DMS79 treated with DMSO at 0.1 percent for 48 hours (cell line): ENCODE data around the gene RAN.
"Not testable (repeated sequence)": the region's sequence is repeated elsewhere in the genome, so short reads cannot be mapped to it uniquely, and the experiment has no call there.

Experiments used
- DNase-seq: peaks from one replicate; lab custom pipeline; 2025; lab: John Stamatoyannopoulos, UW

RAN gene

DNA sequence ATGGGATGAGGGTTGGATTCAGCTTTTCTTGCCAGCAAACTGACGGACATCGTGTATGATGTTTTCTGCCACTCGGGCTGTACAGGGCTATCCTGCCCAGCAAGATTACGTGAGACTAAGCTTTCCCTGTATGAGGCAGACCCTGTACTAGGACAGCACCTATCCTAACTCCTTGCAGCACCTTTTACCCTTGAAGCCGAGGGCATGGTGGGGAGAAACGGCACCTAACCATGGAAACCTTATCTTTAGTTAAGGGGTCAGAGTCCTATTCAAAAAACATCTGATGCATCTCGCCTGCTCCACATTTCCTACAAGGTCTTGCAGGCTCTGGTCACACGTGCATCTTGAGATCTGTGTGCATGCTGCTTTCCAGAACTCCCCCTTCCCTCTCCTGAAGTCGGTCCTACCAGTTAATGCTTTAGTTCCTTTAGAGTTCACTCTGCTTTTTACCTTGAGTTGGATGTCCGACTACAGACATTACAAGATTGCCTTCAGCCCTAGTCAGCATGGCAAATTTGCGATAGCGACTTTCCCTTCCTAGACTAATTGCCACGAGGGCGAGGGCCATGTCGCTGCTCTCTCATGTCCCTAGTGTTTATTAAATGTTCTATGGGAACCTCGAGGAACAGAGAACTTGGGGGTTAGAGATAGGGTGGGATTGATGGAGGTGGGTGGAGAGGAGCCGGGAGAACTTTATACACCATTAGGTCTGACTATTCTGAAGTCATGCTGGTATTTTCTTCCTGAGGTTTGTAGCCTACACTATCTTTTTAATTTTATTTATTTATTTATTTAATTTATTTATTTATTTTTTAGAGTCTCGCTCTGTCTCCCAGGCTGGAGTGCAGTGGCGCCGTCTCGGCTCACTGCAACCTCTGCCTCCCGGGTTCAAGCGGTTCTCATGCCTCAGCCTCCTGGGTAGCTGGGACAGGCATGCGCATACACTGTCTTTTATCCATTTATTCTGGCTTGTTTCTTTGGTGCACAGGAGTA lies 6.6 kb downstream of the RAN start:
- DNase-seq = no peak

DNA sequence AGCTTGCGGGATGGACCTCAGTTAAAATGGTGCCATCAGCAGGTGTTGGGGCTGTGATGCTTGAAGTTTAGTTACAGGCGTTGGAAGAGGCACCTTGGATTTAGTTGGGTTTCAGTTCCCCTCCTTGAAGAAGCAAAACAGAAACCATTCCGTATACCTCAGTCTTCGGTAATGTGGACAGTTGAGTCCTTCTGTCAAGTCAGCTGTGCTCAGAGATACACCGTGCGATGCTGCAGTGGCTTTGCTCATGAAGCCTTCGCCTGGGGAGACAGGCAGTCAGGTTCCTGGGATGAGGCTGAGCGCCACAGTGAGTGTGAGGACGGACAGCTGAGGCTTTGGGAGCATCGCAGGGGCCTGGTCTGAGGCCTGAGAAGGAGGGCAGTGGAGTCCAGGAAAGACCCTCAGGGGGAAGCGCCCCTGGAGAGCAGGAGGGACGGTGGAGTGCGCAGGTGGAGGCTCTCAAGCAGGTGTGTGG lies 7.4 kb downstream of the RAN start:
- DNase-seq = peak; percentile 29

DNA sequence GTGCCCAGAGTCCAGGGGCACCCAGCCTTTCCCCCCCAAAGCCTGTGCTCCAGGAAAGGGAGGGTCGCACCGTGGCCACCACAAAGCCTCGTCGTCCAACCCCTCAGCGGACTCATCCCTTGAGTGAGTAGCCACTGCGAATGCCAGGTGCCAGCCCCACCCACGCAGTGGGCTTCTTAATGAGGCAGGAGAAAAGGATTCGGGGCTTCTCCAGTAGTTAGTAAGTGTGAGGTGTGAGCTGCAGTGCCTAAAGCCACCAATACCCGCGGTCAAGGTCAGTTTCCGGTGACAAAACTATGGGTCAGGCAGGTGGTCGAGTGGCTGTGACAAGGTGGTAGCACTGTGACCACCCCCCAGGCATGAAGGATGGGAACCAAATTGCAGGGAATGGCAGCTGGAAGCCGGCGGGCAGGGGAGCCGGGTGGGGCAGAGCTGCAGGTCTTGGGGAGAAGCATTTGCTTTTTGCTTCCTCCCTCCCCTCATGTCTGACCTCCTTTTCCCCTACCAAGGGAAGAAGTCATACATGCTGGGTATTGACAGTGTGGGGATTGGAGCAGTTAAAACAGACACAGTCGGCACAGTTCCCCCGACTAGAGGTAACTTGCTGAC lies 8.0 kb downstream of the RAN start:
- no peak for DNase-seq

DNA sequence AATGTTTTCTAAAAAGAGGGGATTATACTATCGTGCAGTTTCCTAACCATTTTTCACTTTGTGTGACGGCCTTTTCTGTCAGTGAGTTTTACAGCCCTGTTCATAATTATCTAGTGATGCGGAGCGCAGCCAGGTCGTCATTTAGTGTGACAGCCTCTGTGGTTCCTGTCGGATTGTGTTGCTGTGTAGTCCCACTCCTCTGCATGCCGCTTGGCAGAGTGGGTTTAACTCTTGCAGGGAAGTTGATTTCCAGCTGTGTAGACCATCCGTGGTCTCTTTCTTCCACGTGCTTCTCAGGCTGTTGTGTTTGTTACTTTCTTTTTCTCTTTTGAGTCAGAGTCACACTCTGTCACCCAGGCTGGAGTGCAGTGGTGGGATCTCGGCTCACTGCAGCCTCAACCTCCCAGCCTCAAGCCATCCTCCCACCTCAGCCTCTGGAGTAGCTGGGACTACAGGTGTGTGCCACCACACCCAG lies 8.6 kb downstream of the RAN start:
- DNase-seq = peak; percentile 7

DNA sequence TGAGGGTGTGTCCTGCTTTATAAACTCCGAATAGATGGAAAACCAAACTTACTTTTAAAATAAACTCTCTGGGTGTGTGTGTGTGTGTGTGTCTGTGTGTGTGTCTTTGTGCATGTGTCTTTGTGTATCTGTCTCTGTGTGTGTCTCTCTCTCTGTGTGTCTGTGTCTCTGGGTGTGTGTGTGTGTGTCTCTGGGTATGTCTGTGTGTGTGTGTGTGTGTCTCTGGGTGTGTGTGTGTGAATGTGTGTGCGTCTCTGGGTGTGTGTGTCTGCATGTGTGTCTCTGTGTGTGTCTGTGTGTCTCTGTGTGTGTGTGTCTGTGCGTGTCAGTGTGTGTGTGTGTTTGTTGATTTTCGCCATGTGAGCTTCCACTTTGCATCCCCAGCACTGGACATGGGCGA lies 9.2 kb downstream of the RAN start:
- DNase-seq = no peak

DNA sequence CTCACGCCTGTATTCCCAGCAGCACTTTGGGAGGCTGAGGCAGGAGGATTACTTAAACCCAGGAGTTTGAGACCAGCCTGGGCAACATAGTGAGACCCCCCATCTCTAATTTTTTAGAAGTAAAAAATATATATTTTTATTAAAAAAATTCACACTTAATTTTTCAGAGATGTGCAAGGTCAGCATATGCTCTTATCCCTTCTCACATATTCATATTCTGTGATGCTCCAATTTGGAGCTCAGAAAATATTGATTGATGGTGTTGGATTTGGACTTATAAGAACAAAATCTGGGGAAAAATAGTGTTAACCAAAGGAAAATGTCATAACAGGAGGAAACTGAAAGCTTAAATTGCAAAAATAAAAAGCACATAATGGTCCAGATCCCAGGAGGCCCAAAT lies 9.7 kb downstream of the RAN start:
- no peak for DNase-seq

DNA sequence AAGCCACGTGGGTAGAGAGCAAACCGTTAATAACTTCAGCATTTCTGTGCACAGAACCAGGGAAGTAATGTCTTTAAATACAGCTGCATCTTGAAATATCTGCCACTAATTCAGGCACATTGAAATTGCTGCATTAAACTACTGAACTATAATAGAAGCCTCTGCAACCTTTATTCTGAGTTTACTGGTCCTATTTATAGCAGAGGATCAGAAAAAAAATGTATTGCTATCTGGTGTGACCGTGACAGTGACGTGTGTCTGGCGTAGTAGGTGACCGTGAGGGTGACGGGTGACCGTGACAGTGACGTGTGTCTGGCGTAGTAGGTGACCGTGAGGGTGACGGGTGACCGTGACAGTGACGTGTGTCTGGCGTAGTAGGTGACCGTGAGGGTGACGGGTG lies 15.3 kb downstream of the RAN start:
- not testable (repeated sequence) for DNase-seq

DNA sequence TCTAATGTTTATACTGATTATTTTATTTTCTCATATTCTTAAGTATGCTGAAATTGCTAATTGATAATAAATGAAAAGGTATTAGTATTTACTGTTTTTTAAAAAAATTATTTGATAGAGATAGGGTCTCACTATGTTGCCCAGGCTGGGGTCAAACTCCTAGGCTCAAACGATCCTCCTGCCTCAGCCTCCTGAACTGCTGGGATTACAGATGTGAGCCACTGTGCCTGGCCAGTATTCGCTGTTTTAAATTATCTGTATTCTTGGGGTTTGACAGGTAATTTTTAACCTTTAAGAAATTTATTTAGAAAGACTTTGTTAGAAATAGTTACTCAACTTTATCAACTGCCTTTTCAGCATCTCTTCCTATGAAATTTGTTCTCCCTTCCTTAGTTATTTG lies 32.2 kb downstream of the RAN start:
- DNase-seq = no peak

DNA sequence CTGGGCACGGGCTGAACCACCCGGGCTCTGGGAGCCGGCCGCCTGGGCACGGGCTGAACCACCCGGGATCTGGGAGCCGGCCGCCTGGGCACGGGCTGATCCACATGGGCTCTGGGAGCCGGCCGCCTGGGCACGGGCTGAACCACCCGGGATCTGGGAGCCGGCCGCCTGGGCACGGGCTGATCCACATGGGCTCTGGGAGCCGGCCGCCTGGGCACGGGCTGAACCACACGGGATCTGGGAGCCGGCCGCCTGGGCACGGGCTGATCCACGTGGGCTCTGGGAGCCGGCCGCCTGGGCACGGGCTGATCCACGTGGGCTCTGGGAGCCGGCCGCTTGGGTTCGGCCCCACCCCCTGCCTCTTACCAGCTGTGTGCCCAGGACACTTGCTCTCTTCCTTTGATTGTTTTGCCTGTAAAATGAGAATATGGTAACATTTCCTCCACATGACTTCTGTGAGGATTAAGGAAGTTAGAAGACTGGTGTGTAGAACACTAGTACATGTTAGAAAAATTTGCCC lies 33.1 kb downstream of the RAN start:
- DNase-seq = not testable (repeated sequence)

DNA sequence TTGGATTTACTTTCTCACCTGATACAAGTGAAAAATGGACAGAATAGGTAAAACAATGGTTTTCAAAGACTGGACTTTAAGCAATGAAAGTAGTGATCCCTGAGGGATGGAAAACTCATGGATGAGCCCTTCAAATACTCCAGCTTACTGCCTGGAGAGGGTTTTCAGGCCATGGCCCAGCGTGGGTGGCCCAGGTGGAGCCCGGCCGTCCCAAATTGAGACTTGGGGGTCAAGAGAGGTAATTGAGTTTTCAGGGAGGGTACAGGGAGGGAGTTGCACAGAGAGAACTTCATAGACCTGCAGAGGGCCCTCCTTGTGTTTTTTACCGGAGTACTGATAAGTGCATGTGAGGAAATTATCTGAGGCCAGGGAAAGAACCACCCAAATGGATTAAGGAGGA lies 37.2 kb downstream of the RAN start:
- DNase-seq = no peak

DNA sequence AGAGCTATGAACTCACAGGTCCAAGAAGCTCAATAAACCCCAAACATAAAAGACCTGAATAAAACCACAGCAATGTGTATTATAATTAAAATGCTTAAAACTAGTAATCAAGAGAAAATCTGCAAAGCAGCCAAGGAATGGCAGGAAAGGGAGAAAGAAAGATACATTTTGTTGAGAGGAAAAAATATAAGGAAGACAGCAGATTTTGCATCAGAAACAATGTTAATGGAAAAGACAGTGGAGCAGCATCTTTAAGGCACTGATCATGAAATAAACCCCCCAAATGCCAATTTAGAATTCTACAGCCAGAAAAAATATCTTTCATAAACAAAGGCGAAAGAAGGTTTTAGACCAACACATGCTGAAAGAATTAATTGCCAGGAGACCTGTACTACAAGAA lies 39.3 kb downstream of the RAN start:
- no peak for DNase-seq

DNA sequence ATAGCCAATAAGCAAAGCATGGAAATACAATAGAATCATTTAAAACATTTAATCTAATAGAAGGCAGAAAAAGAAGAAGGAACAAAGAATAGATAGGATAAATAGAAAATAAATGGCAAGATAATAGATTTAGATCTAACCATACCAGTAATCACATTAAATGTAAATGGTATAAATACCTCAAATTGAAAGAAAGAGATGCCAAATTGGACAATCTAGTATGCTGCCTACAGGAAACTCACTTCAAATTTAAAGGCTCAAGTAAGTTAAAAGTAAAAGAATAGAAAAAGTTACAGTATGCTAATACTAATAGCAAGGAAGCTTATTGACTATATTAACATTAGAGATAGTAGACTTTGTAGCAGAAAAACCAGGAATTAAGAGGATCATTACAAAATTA lies 40.1 kb downstream of the RAN start:
- no peak for DNase-seq

DNA sequence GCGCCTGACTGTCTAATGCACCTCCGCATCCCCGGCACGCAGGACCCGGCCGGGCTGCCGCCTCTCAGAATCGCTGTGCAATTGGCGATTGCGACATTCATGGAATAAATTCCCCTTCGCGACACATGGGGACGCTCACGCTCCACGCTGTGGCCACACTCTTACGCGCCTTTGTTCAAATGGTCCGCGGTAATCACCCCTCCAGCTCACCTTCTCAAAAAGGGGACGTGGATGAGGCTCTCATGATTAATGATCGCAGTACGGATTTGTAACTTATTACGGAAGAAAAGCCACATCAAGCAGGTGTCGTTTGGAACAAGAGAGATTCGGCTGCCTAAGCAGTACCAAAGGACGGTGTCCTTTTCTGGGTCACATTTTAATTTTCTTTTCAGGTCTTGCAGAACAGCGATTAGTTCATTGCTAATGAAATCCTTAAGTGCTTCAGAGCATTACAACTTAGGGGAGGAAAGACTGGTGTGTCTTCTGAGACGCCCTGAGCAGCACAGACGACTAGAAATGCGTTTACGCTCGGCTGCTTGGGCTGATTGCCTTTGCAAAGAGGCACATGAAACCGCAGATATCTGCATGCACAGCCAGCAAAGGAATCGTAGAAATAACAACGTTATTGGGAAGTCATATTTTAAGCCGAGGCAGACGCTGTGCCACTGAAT lies 44.5 kb downstream of the RAN start:
- peak; percentile 92 for DNase-seq

DNA sequence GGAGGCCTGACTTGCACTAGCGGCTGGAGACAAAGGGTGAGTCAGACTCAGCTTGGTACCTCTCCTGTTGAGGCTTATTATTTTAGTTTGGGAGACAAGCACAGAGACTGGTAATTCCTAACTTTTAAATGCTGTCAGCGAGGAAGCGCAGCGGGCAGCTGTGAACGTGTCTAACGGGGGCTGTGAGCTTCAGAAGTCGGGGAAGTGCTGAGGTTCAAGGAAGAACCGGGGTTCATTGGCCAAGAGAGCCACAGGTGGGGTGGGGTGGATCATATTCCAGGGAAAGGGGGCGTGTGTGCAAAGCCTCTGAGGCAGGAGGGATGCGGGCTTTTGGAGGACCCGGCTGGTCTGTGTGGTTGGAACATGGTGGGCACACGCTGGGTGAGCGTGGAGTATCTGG lies 45.7 kb downstream of the RAN start:
- DNase-seq = no peak

DNA sequence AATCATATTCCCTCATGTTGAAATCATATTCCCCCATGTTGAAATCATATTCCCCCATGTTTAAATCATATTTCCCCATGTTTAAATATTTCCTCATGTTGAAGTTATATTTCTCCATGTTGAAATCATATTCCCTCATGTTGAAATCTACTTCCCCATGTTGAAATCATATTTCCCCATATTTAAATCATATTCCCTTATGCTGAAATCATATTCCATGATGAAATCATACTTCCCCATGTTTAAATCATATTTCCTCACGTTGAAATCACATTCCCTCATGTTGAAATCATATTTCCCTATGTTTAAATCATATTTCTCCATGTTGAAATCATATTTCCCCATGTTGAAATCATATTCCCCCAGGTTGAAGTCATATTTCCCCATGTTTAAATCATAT lies 47.2 kb downstream of the RAN start:
- no peak for DNase-seq

DNA sequence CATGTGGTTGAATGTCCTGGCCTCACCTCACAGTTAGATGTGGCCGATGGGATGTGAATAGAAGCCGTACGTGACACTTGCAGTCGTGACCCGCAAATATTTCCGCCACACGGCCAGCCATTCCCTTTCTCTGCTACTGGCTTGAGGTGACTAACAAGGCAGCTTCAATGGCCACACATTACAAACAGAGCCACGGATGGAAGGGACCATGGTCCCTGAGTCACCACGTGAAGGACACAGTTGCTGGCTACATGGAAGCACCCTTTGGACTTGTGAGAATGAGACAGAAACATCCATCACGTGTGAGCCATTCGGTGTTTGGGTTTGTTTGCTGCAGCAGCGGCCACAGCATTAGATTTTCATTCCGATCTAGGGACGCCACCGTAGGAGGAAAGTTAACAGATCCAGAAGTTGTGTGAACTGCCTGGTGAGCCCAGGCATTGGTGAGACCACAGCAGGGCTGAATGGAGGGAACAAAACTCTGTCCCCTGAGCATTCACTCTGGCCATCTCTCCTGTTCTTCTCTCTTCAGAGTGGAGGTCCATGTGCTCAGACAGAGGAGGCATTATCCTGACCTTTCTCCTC lies 48.3 kb downstream of the RAN start:
- DNase-seq = no peak

DNA sequence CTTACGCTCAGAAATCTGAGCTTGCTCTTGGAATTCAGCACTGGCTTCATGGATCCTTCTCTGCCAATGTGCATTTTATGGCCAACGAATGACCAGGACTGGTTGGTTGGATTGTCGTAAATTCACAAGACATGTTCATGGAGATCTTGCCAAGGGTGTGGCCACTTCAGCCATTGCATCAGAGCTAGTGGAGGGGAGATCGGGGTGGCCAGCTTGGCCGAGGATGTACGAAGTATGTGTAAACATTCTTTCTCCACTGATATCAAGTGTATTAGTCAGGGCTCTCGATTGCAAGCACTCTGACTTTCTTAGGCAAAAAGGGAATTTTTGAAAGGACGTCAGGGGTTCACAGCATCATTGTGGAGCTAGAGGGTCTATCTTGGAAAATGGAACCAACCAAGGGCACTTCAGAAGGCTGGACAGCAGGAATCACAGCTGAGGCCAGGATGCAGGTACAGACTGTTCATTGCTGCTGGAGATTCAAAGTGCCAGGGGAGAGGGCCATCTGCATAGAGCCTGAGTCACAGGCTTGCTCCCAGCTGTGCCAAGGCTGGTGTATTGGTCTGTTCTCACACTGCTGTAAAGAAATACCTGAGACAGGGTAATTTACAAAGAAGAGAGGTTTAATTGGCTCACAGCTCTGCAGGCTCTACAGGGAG lies 49.0 kb downstream of the RAN start:
- no peak for DNase-seq

DNA sequence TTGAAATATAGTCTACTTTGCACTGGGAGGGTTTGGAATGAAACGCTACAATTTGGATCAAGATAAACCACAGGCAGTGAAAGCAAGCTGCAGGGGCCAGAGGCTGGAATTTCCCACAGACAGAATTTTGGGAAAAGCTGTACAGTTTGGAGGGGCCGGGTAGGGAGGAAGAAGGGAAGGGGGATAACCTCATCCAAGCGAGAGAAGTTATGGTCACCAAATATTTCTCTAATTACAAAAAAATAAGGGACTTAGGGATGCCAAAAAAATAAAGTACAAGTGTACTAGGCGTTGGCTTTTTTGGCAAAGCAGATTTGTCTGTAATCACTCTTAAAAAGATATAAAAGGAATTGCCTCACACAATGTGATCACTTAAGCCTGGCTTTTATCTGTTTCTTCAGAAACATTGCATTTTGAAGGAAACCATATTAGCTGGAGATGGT lies 50.7 kb downstream of the RAN start:
- DNase-seq = no peak

DNA sequence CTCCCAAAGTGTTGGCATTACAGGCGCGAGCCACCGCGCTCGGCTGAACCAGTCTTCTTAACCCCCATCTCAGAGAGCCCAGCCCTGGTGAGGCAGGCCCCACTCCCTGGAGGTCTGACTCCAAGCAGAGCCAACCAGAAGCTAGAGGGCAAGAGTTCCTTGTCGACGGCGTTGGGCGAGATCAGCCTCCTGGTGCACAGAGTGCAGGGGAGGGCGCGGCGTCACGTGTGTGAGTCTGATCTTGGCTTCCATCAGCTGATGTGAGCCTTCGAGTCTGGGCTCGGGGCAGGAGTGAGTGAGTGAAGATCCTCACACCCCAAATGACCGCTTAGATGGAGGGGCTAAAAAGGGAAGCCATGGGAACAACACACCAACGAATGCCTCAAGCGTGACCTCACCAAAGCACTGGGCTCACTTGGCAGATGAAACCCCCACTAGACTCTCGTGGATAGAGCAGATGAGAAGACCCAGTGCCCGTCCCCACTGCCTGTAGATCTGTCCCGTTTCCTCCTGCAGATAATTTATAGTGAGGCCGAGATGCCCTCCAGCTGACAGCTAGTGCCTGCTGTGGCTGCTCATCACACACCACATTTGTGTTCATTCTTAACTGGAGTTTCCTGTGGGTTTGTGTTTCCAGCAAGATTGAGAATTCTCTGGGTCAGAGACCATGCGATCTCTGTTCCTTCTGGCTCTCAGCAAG lies 53.2 kb downstream of the RAN start:
- DNase-seq = no peak

DNA sequence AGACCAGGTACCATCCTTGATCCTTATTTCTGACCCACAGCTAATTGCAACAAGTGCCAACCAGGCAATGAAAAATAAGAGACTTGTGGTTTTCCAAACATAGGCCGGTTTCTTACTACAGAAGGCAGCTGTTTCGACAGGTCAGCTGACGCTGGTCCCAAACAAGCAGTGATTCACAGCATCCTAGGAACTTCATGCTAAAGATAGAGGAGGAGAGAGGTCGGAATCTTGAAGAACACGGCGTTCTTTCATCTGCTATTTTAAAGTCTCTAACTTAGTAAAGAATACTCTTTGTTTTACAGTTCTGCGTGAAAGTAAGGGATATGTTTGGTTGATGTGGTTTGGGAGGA lies 53.8 kb downstream of the RAN start:
- no peak for DNase-seq
